ENCODE results near the gene WDPCP. TPM values are rescaled to one million over a fixed set of nuclear protein-coding genes. Genes with fewer than 3 reads are reported as not detected.

WDPCP gene
- polyA plus RNA-seq, 1 of the 3 experiments (the other 2 are of a cell fraction): 3.1 TPM

GRCh38 chr2:63522950-63523349 lies 65.3 kb downstream of the WDPCP start:
- H3K79me2 ChIP-seq (ENCODE audit: insufficient read depth): peaks cover 7% of the 10 kb centered on the region; the same call in 1 of the 2 replicates
- no peak overlapping the region for H3K9ac ChIP-seq
- ChIA-PET CTCF (interaction anchor here (0.7 kb wide), 1 partner anchor 9 kb away, joined by 4 read pairs; no protein-coding TSS in a partner anchor), POLR2A (no interaction called here)
- H3F3A ChIP-seq (replicated peaks; ENCODE audit: insufficient read depth): no peaks in the 10 kb centered on the region
- no peaks in the 10 kb centered on the region for H3K36me3 ChIP-seq (replicated peaks in 1 of 2; ENCODE audit: control insufficient read depth in 1 of 2, insufficient read depth in 2 of 2, low read length in 1 of 2)
- no peaks in the 10 kb centered on the region for H3K4me1 ChIP-seq (ENCODE audit: control insufficient read depth in 1 of 2, insufficient read depth in 2 of 2, low read depth in 1 of 2, low read length in 1 of 2)
- no peak overlapping the region for H3K4me3 ChIP-seq (ENCODE audit: low read depth in 2 of 2, low read length in 1 of 2)
- H3K27me3 ChIP-seq (ENCODE audit: insufficient read depth): no peaks in the 10 kb centered on the region
- no peak overlapping the region for H3K27ac ChIP-seq (ENCODE audit: low read depth in 2 of 2, low read length in 1 of 2)
- H4K20me1 ChIP-seq (ENCODE audit: insufficient read depth): no peaks in the 10 kb centered on the region
- 73% methylated on average over 1 of the region's 1 CpG for WGBS (ENCODE audit: low lambda C conversion rate)
- H3K9me3 ChIP-seq: peaks cover 17% of the 10 kb centered on the region; the same call in 1 of the 2 replicates
- TF ChIP-seq NRF1 (IDR thresholded peaks at IDR 0.05; ENCODE audit: low read depth, low read length): no peak
- no peak for TF ChIP-seq MXI1 (IDR thresholded peaks at IDR 0.05; ENCODE audit: low read depth, low read length)
- TF ChIP-seq NFIC (IDR thresholded peaks at IDR 0.05; ENCODE audit: borderline replicate concordance): no peak
- no peak for TF ChIP-seq SIN3A (IDR thresholded peaks at IDR 0.05; ENCODE audit: borderline replicate concordance, low read depth, low read length)
- no peak for TF ChIP-seq GABPA (IDR thresholded peaks at IDR 0.05; ENCODE audit: low read depth)
- no peak for TF ChIP-seq POLR2AphosphoS5 (IDR thresholded peaks at IDR 0.05; ENCODE audit: low read depth, low read length)
- TF ChIP-seq MEF2A (IDR thresholded peaks at IDR 0.05; ENCODE audit: borderline replicate concordance, low read depth): no peak
- TF ChIP-seq ZBTB33 (IDR thresholded peaks at IDR 0.05; ENCODE audit: borderline replicate concordance, low read depth): no peak
- TF ChIP-seq FOSL2 (IDR thresholded peaks at IDR 0.05; ENCODE audit: borderline replicate concordance, low read depth): no peak
- no peak for TF ChIP-seq SMC3 (IDR thresholded peaks at IDR 0.05; ENCODE audit: low read depth, low read length)
- TF ChIP-seq FOXJ3 (CRISPR knock-in tag; IDR thresholded peaks at IDR 0.05): no peak
- TF ChIP-seq USF2 (IDR thresholded peaks at IDR 0.05; ENCODE audit: borderline replicate concordance, low read depth, low read length): no peak
- no peak for TF ChIP-seq CTCF (IDR thresholded peaks at IDR 0.05)
- no peak for TF ChIP-seq REST (IDR thresholded peaks at IDR 0.05; ENCODE audit: low read depth, low read length)
- no peak for TF ChIP-seq YY1 (IDR thresholded peaks at IDR 0.05; ENCODE audit: low read depth)
- no peak for TF ChIP-seq EZH2phosphoT487 (IDR thresholded peaks at IDR 0.05; ENCODE audit: borderline replicate concordance, low read depth)
- no peaks in the 10 kb centered on the region for H3K9me2 ChIP-seq
- H2AFZ ChIP-seq (ENCODE audit: low read depth): no peak overlapping the region
- no peak overlapping the region for H3K4me2 ChIP-seq
- DNase-seq: no peak
